ENCODE results near the gene MYO3A. TPM values are rescaled to one million over a fixed set of nuclear protein-coding genes. Genes with fewer than 3 reads are reported as not detected.

Gene MYO3A
- total RNA-seq, 2 donors from 2014 or later, result 5.2 TPM; not detected in 1

GRCh38 chr10:26211781-26212444, 277.9 kb downstream of the MYO3A start:
- Histone ChIP-seq H3K27me3 (replicated peaks; ENCODE audit: insufficient read depth) (peaks cover 32% of the 10 kb centered on the region), H3K9me3 (no peaks in the 10 kb centered on the region), H3K4me3 (no peak overlapping the region), H3K27ac (no peak overlapping the region), H3K36me3 (no peaks in the 10 kb centered on the region), H3K4me1 (replicated peaks) (peaks cover 6% of the 10 kb centered on the region)
- intact Hi-C loops (cut with DNase I), result no loop called here
- 5% methylated on average over 36 of the region's 37 CpGs for WGBS
- no peak for DNase-seq (ENCODE audit: low spot score)
- TF ChIP-seq POLR2AphosphoS5 (IDR thresholded peaks at IDR 0.05) (no peak), CTCF (IDR thresholded peaks at IDR 0.05) (no peak), POLR2A (IDR thresholded peaks at IDR 0.05) (no peak)

- H3K9me3 ChIP-seq, result no peaks in the 10 kb centered on the region
- no peak for DNase-seq (ENCODE audit: low spot score)
- WGBS, result 15% methylated on average over 12 of the region's 12 CpGs
- peaks cover 6% of the 10 kb centered on the region for H3K4me1 ChIP-seq (replicated peaks)
- no peak overlapping the region for H3K4me3 ChIP-seq
- intact Hi-C loops (cut with DNase I), result no loop called here
- no peak overlapping the region for H3K27ac ChIP-seq
- TF ChIP-seq POLR2A (IDR thresholded peaks at IDR 0.05) (no peak), CTCF (IDR thresholded peaks at IDR 0.05) (no peak), POLR2AphosphoS5 (IDR thresholded peaks at IDR 0.05) (no peak)
- peaks cover 37% of the 10 kb centered on the region for H3K27me3 ChIP-seq (replicated peaks; ENCODE audit: insufficient read depth)
- H3K36me3 ChIP-seq, result no peaks in the 10 kb centered on the region
Measured at GRCh38 chr10:26212511-26212910, 278.5 kb downstream of the MYO3A start.

- Histone ChIP-seq H3K36me3 (no peaks in the 10 kb centered on the region), H3K4me1 (replicated peaks) (peaks cover 6% of the 10 kb centered on the region), H3K9me3 (no peaks in the 10 kb centered on the region), H3K27me3 (replicated peaks; ENCODE audit: insufficient read depth) (peaks cover 45% of the 10 kb centered on the region), H3K4me3 (no peak overlapping the region), H3K27ac (no peak overlapping the region)
- TF ChIP-seq POLR2AphosphoS5 (IDR thresholded peaks at IDR 0.05), result no peak
- no peak for TF ChIP-seq CTCF (IDR thresholded peaks at IDR 0.05)
- TF ChIP-seq POLR2A (IDR thresholded peaks at IDR 0.05), result no peak
- no peak for DNase-seq (ENCODE audit: low spot score)
- WGBS, result 31% methylated on average over 11 of the region's 11 CpGs
- intact Hi-C loops (cut with DNase I), result no loop called here
Measured at GRCh38 chr10:26213157-26213800, 279.2 kb downstream of the MYO3A start.

- H3K9me3 ChIP-seq, result no peaks in the 10 kb centered on the region
- intact Hi-C loops (cut with DNase I), result no loop called here
- peaks cover 6% of the 10 kb centered on the region for H3K4me1 ChIP-seq (replicated peaks)
- no peak for DNase-seq (ENCODE audit: low spot score)
- TF ChIP-seq POLR2AphosphoS5 (IDR thresholded peaks at IDR 0.05), result no peak
- TF ChIP-seq CTCF (IDR thresholded peaks at IDR 0.05), result no peak
- TF ChIP-seq POLR2A (IDR thresholded peaks at IDR 0.05), result no peak
- H3K27ac ChIP-seq, result no peak overlapping the region
- no peak overlapping the region for H3K4me3 ChIP-seq
- WGBS, result 16% methylated on average over 7 of the region's 7 CpGs
- H3K36me3 ChIP-seq, result no peaks in the 10 kb centered on the region
- peaks cover 48% of the 10 kb centered on the region for H3K27me3 ChIP-seq (replicated peaks; ENCODE audit: insufficient read depth)
Measured at GRCh38 chr10:26214004-26214403, 280.0 kb downstream of the MYO3A start.

Data from prostate gland (tissue), 2 donors.